B cell (primary cell): ENCODE data around the gene CTTNBP2NL. TPM values are rescaled to one million over a fixed set of nuclear protein-coding genes. Genes with fewer than 3 reads are reported as not detected.
"Not testable (repeated sequence)": the region's sequence is repeated elsewhere in the genome, so short reads cannot be mapped to it uniquely, and the experiment has no call there.

Experiments used
- ATAC-seq: fragments of 200-7000 bp; cut with Tn5 transposase; one replicate; pipeline ENCODE4 v1.10.0; 2021; ENCODE audit warnings: low read depth, mild to moderate bottlenecking, moderate number of reproducible peaks, moderate library complexity
- CTCF ChIA-PET: fragments of 350-600 bp; sonication (Branson Sonifier 250); formaldehyde crosslinking; loops from one replicate; lab custom pipeline; 2021; ENCODE audit warnings: antibody characterized with exemption, inconsistent platforms; lab: Charles Lee
- POLR2A ChIA-PET: fragments of 350-600 bp; sonication (Branson Sonifier 250); formaldehyde crosslinking; loops from one replicate; lab custom pipeline; 2021; ENCODE audit warnings: antibody characterized with exemption; lab: Charles Lee
- DNase-seq: peaks from one replicate; pipeline ENCODE4 v3.0.0; 2013
- H2AFZ ChIP-seq: 2 replicates; pipeline ENCODE4 v1.6.1; 2012; ENCODE audit warnings: mild to moderate bottlenecking, low read depth, low read length; ENCODE audit not compliant: insufficient read depth, poor library complexity, severe bottlenecking
- H3K27ac ChIP-seq, 2 donors: 1 replicate in 1 of 2; 2 replicates in 1 of 2; pipeline ENCODE4 v1.5.1; 2012 to 2013; ENCODE audit warnings: low read length in 2 of 2, mild to moderate bottlenecking in 2 of 2, moderate library complexity in 1 of 2
- H3K27me3 ChIP-seq, 4 experiments: fragments of 200-600 bp in 1 of 4; sonication (generic) in 1 of 4; replicated peaks in 1 of 4; 1 replicate in 2 of 4; 2 replicates in 2 of 4; pipeline versions ENCODE4 v1.6.1 to v1.7.0; 2013 to 2016; ENCODE audit warnings: low read length in 3 of 4, mild to moderate bottlenecking in 2 of 4, mixed read lengths in 1 of 4, moderate library complexity in 1 of 4; ENCODE audit not compliant: insufficient read depth in 4 of 4, control insufficient read depth in 3 of 4; ENCODE audit errors: control extremely low read depth in 1 of 4
- H3K36me3 ChIP-seq, 2 experiments: replicated peaks in 1 of 2; 1 replicate in 1 of 2; 2 replicates in 1 of 2; pipeline versions ENCODE4 v1.6.1 to v1.7.1; 2013; ENCODE audit warnings: low read length in 1 of 2; ENCODE audit not compliant: insufficient read depth in 2 of 2, control insufficient read depth in 1 of 2; ENCODE audit errors: control extremely low read depth in 1 of 2, extremely low read depth in 1 of 2
- H3K4me1 ChIP-seq, 2 donors: fragments of 200-600 bp in 1 of 2; sonication (generic) in 1 of 2; 1 replicate in 1 of 2; 2 replicates in 1 of 2; pipeline versions ENCODE4 v1.5.1 to v1.6.1; 2013 to 2017; ENCODE audit warnings: low read length in 2 of 2; ENCODE audit not compliant: control insufficient read depth in 2 of 2, insufficient read depth in 2 of 2
- H3K4me2 ChIP-seq: replicated peaks from 2 replicates; pipeline ENCODE3; 2012; ENCODE audit warnings: mild to moderate bottlenecking, low read depth, low read length; ENCODE audit not compliant: poor library complexity, severe bottlenecking
- H3K4me3 ChIP-seq, 5 experiments: fragments of 200-600 bp in 1 of 5; sonication (generic) in 1 of 5; 1 replicate in 3 of 5; 2 replicates in 2 of 5; pipeline versions ENCODE4 v1.5.1 to v1.7.0; 2011 to 2016; ENCODE audit warnings: low read length in 4 of 5, mild to moderate bottlenecking in 4 of 5, low read depth in 2 of 5, control low read depth in 1 of 5, moderate library complexity in 1 of 5; ENCODE audit not compliant: insufficient read depth in 1 of 5; ENCODE audit errors: control extremely low read depth in 1 of 5, extremely low read depth in 1 of 5
- H3K79me2 ChIP-seq: fragments of 200-600 bp; sonication (generic); one replicate; pipeline ENCODE4 v1.6.0; 2016; ENCODE audit warnings: low read length; ENCODE audit not compliant: control insufficient read depth, insufficient read depth
- H3K9ac ChIP-seq: fragments of 200-600 bp; sonication (generic); 2 replicates; pipeline ENCODE4 v1.6.1; 2017; ENCODE audit warnings: mild to moderate bottlenecking, low read length, moderate library complexity
- H3K9me3 ChIP-seq, 3 donors: one replicate each; pipeline versions ENCODE4 v1.6.1 to v1.7.1; 2013; ENCODE audit warnings: low read length in 2 of 3; ENCODE audit not compliant: control insufficient read depth in 2 of 3, insufficient read depth in 1 of 3; ENCODE audit errors: control extremely low read depth in 1 of 3
- H4K20me1 ChIP-seq: 2 replicates; pipeline ENCODE4 v1.6.0; 2012; ENCODE audit warnings: mild to moderate bottlenecking, low read length; ENCODE audit not compliant: insufficient read depth, control insufficient read depth, poor library complexity, severe bottlenecking
- H3K27ac Mint-ChIP-seq: one replicate; pipeline ENCODE4 v1.8.0; 2021; ENCODE audit warnings: mixed read lengths
- H3K27me3 Mint-ChIP-seq: one replicate; pipeline ENCODE4 v1.8.0; 2021; ENCODE audit warnings: mixed read lengths
- H3K4me1 Mint-ChIP-seq: one replicate; pipeline ENCODE4 v1.8.0; 2021; ENCODE audit warnings: mixed read lengths
- H3K4me3 Mint-ChIP-seq: one replicate; pipeline ENCODE4 v1.8.0; 2021; ENCODE audit warnings: mixed read lengths
- H3K9me3 Mint-ChIP-seq: one replicate; pipeline ENCODE4 v1.8.0; 2022; ENCODE audit warnings: mixed read lengths; ENCODE audit not compliant: insufficient read depth
- CTCF ChIP-seq: fragments of 200-600 bp; IDR thresholded peaks from one replicate; pipeline ENCODE4 v1.8.0; 2022; ENCODE audit warnings: antibody characterized with exemption, mild to moderate bottlenecking
- EZH2 ChIP-seq: IDR thresholded peaks from 2 replicates; pipeline ENCODE4 v1.6.1; 2012; ENCODE audit warnings: borderline replicate concordance, low read depth, mild to moderate bottlenecking, moderate library complexity, low read length; ENCODE audit not compliant: insufficient read depth, poor library complexity, severe bottlenecking
- WGBS: methylation state at CpG from one replicate; pipeline ENCODE4 v1.1.5; 2013; ENCODE audit warnings: missing lambda C conversion rate; ENCODE audit not compliant: insufficient coverage; 5-methylcytosine and 5-hydroxymethylcytosine counted together
- intact Hi-C: fragments of 100-400 bp; cut with micrococcal nuclease; formaldehyde crosslinking; loops from one replicate; pipeline ENCODE4 v1.10.0; 2022
- polyA plus RNA-seq: library from polyadenylated mRNA; depleted of rRNA; stranded (reverse); fragments of >200 nt; gene quantifications from 2 replicates; pipeline ENCODE4 v1.2.3, GENCODE V29; 2012
- total RNA-seq, 2 donors: library from RNA; stranded (reverse); fragments of 120-200 nt in 1 of 2; gene quantifications; 1 replicate in 1 of 2; 2 replicates in 1 of 2; pipeline versions ENCODE4 v1.2.3 to v1.2.4, GENCODE V29; 2013 to 2022

CTTNBP2NL gene
- total and polyA plus RNA-seq, 2 donors (not counting 1 experiment from before 2014, with no cell fraction given), result 0.46 to 28.9 TPM

GRCh38 chr1:112477550-112477949 lies 81.5 kb downstream of the CTTNBP2NL start:
- H3K4me1 Mint-ChIP-seq, result no peaks in the 10 kb centered on the region
- peaks cover 0 to 7% (median 4%) of the 10 kb centered on the region in 4 experiments for H3K27me3 ChIP-seq
- H3K4me3 ChIP-seq, result no peak overlapping the region
- peaks cover 43% of the 10 kb centered on the region for H3K27me3 Mint-ChIP-seq
- H3K27ac Mint-ChIP-seq, result no peak overlapping the region
- no peak for TF ChIP-seq CTCF
- TF ChIP-seq EZH2, result no peak
- DNase-seq, result no peak
- peaks cover 11% of the 10 kb centered on the region for H3K9me3 Mint-ChIP-seq
- ChIA-PET CTCF (no interaction called here), POLR2A (no interaction called here)
- H3K27ac ChIP-seq, result no peak overlapping the region
- H3K79me2 ChIP-seq, result no peaks in the 10 kb centered on the region
- H3K4me1 ChIP-seq, result no peaks in the 10 kb centered on the region
- no peak overlapping the region for H3K4me2 ChIP-seq
- intact Hi-C loops, result no loop called here
- no peak for ATAC-seq
- H2AFZ ChIP-seq, result no peak overlapping the region
- H4K20me1 ChIP-seq, result no peaks in the 10 kb centered on the region
- H3K36me3 ChIP-seq, result no peaks in the 10 kb centered on the region
- no peak overlapping the region for H3K9ac ChIP-seq
- peaks cover 0 to 48% (median 28%) of the 10 kb centered on the region in 3 donors for H3K9me3 ChIP-seq
- H3K4me3 Mint-ChIP-seq, result no peak overlapping the region

GRCh38 chr1:112478314-112478713 lies 82.3 kb downstream of the CTTNBP2NL start:
- TF ChIP-seq CTCF (no peak), EZH2 (no peak)
- Histone ChIP-seq H3K4me2 (no peak overlapping the region), H3K27me3 (peaks cover 0 to 6% (median 3%) of the 10 kb centered on the region in 4 experiments), H3K27ac (no peak overlapping the region), H3K9me3 (peaks cover 0 to 48% (median 28%) of the 10 kb centered on the region in 3 donors), H3K4me3 (no peak overlapping the region), H3K9ac (no peak overlapping the region), H3K79me2 (no peaks in the 10 kb centered on the region), H3K36me3 (no peaks in the 10 kb centered on the region), H4K20me1 (no peaks in the 10 kb centered on the region), H3K4me1 (no peaks in the 10 kb centered on the region), H2AFZ (no peak overlapping the region)
- WGBS, result no CpG with 5 or more reads among the region's 1 CpG
- ChIA-PET CTCF (no interaction called here), POLR2A (no interaction called here)
- DNase-seq (no peak), ATAC-seq (no peak)
- H3K27ac Mint-ChIP-seq, result no peak overlapping the region
- peaks cover 11% of the 10 kb centered on the region for H3K9me3 Mint-ChIP-seq
- H3K4me1 Mint-ChIP-seq, result no peaks in the 10 kb centered on the region
- H3K4me3 Mint-ChIP-seq, result no peak overlapping the region
- intact Hi-C loops, result no loop called here
- peaks cover 39% of the 10 kb centered on the region for H3K27me3 Mint-ChIP-seq

- H3K9me3 Mint-ChIP-seq, H3K79me2 ChIP-seq, H3K4me3 Mint-ChIP-seq, H3K27ac ChIP-seq, H3K27ac Mint-ChIP-seq, intact Hi-C loops, H3K4me2 ChIP-seq, H2AFZ ChIP-seq, H3K9ac ChIP-seq, H3K4me1 Mint-ChIP-seq, H4K20me1 ChIP-seq, H3K4me3 ChIP-seq, H3K27me3 ChIP-seq, H3K9me3 ChIP-seq, H3K36me3 ChIP-seq, DNase-seq, POLR2A ChIA-PET, ATAC-seq, H3K4me1 ChIP-seq: not testable (repeated sequence)
- no CpG with 5 or more reads among the region's 1 CpG for WGBS
- CTCF ChIA-PET, result interaction anchor here (0.9 kb wide), 1 partner anchor 15 kb away, joined by 3 read pairs; no protein-coding TSS in a partner anchor
- H3K27me3 Mint-ChIP-seq, result peaks cover 20% of the 10 kb centered on the region
These were observed 90.0 kb downstream of the CTTNBP2NL start for GRCh38 chr1:112486063-112486462.
